ENCODE results near the gene TKFC.
A peak's percentile ranks its signal among the peaks of the same experiment; 100 is the strongest.

TKFC gene

DNA sequence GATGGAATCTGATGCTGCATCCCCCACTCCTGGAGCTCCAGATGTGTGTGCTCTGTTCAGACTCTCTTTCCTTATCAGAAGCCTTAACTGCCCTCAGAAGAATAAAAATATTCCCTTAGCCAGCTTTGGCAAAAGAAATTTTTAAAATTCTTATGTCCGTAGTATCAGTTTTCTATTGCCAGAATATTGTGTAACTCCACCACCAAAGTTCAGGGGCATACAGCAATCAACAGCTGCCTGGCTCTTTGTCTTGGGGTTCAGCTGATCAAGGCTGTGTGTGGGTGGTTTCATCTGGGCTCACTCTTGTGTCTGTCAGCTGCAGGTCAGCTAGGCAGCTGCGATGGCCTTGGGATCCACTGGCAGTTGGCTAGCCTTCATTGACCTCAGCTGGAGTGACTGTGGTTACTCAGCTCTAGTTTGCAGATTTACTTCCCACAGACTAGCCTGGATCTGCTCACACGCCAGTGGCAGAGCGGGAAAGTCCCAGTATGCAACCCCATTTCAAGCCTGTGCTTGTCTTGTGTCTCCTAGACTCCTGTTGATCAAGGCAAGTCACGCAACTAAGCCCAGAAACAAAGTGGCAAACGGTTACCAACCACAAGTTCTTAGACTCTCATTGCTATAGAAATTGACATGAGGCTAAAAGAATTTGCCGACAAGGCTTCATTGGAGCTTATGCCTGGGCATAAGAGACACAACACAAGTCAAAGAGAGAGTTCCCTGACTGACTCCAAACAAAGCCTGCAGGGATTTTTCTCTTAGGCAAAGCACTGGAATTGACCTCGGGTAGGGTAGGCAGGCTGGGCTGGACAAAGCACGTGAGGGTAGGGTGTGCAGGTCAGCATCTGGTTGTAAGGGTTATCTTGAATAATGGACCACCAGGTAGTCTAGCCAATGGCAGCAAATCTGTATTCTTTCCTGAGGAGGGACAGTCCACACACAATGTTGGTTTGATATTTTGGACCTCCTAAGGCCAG lies 36.6 kb downstream of the TKFC start:
- in situ Hi-C loops (cut with MboI; ENCODE audit: low pct_unique_long_range_greater_than_20kb, low sequenced_read_pairs, unreplicated experiment): no loop called here
- DNase-seq (ENCODE audit: low spot score): peak; percentile 31
- no peak for TF ChIP-seq CTCF (IDR thresholded peaks at IDR 0.05; ENCODE audit: extremely low read depth, insufficient read depth, missing control alignments)

DNA sequence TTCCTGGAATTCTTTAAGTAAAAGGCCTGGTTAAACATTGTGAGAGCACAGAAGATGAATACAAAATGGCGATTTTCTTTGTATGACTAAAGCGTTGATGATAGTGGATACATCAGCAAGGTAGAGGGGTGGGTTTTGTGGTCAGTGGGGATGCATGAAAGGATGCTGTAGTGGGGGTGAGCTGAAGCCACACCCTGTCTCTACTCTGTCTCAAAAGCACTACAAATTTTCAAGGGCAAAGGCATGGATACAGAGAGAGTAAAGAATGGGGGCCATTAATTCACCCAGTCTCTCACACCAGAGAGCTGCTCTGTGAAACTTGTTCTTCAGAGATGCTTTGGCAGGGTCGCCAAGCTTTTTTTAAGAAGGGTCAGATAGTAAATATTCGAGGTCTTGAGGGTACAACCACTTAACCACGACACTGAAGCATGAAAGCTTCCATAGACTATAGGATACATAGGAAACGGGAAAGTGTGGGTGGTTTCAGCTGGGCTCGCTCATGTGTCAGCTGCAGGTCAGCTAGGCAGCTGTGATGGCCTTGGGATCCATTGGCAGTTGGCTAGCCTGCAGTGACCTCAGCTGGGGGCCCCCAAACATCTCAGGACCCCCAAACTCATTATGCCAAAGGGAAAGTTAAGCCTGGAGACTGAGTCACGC lies 37.4 kb downstream of the TKFC start:
- no peak for DNase-seq (ENCODE audit: low spot score)
- peak; percentile 17 for TF ChIP-seq CTCF (IDR thresholded peaks at IDR 0.05; ENCODE audit: extremely low read depth, insufficient read depth, missing control alignments)
- in situ Hi-C loops (cut with MboI; ENCODE audit: low pct_unique_long_range_greater_than_20kb, low sequenced_read_pairs, unreplicated experiment): no loop called here

GRCh38 chr11:61372659-61373420 lies 39.8 kb downstream of the TKFC start:
- DNase-seq (ENCODE audit: low spot score): no peak
- no peak for TF ChIP-seq CTCF (IDR thresholded peaks at IDR 0.05; ENCODE audit: extremely low read depth, insufficient read depth, missing control alignments)
- in situ Hi-C loops (cut with MboI; ENCODE audit: low pct_unique_long_range_greater_than_20kb, low sequenced_read_pairs, unreplicated experiment): no loop called here

- in situ Hi-C loops (cut with MboI; ENCODE audit: low pct_unique_long_range_greater_than_20kb, low sequenced_read_pairs, unreplicated experiment): no loop called here
- no peak for DNase-seq (ENCODE audit: low spot score)
- no peak for TF ChIP-seq CTCF (IDR thresholded peaks at IDR 0.05; ENCODE audit: extremely low read depth, insufficient read depth, missing control alignments)
These were observed 42.7 kb downstream of the TKFC start for GRCh38 chr11:61375761-61376108.

DNA sequence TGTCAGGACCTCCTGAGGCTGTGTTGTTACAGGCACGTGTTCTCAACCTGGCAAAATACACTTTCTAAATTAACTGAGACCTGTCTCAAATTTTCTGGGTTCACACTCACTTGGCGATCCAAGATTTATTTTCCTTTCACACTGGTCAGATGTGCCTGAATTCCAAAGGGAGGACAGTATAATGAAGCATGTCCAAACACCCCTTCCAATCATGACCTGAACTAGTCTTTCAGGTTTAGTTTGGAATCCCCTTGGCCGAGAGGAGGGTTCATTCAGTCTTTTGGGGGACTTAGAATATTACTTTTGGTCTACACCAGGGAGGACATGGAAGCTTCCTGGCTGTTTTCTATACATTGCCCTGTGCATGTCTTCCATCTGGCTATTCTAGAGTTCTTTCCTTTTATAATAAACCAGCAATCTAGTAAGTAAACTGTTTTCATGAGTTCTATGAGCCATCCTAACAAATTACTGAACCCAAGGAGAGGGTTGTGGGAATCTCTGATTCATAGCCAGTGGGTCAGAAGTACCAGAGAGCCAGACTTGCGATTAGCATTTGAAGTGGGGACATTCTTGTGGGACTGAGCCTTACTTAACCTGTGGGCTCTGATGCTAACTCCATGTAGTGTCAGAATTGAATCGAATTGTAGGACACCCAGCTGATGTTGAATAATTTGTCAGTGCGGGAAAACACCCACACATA lies 44.6 kb downstream of the TKFC start:
- no peak for TF ChIP-seq CTCF (IDR thresholded peaks at IDR 0.05; ENCODE audit: extremely low read depth, insufficient read depth, missing control alignments)
- DNase-seq (ENCODE audit: low spot score): no peak
- in situ Hi-C loops (cut with MboI; ENCODE audit: low pct_unique_long_range_greater_than_20kb, low sequenced_read_pairs, unreplicated experiment): no loop called here
